Cardiac muscle cell (in vitro differentiated cells and primary cell): Measurements from ENCODE around the gene DLG2. TPM values are rescaled to one million over a fixed set of nuclear protein-coding genes. Genes with fewer than 3 reads are reported as not detected.

Experiments used
- DNase-seq, 2 donors: peaks; one replicate each; pipeline versions ENCODE4 v3.0.0 to v3.0.0-alpha.2; 2010 to 2017; ENCODE audit warnings: low read depth in 1 of 2, low spot score in 1 of 2
- H3K27ac ChIP-seq: fragments of 200-600 bp; sonication (generic); 2 replicates; pipeline ENCODE4 v1.5.1; 2016
- H3K27me3 ChIP-seq: fragments of 200-600 bp; sonication (generic); 2 replicates; pipeline ENCODE4 v1.6.0; 2016; ENCODE audit warnings: control low read depth
- H3K36me3 ChIP-seq: fragments of 200-600 bp; sonication (generic); 2 replicates; pipeline ENCODE4 v1.5.1; 2016; ENCODE audit warnings: control low read depth
- H3K4me1 ChIP-seq: fragments of 200-600 bp; sonication (generic); 2 replicates; pipeline ENCODE4 v1.8.1; 2017; ENCODE audit warnings: low read depth, mild to moderate bottlenecking, mixed run types
- H3K4me3 ChIP-seq: fragments of 200-600 bp; sonication (generic); 2 replicates; pipeline ENCODE4 v1.5.1; 2016; ENCODE audit warnings: mild to moderate bottlenecking
- H3K9me3 ChIP-seq: fragments of 200-600 bp; sonication (generic); 2 replicates; pipeline ENCODE4 v1.5.1; 2017; ENCODE audit warnings: low read depth, mild to moderate bottlenecking, control low read depth
- polyA plus RNA-seq: library from polyadenylated mRNA; unstranded; fragments of >200 nt; fragmentation: Nextera tagmentation; extraction: Ambion mirVana; gene quantifications from 2 replicates; pipeline ENCODE4 v1.2.1, GENCODE V29; 2016
- total RNA-seq: library from RNA; depleted of rRNA; stranded (reverse); fragments of >200 nt; gene quantifications from 2 replicates; pipeline ENCODE4 v1.2.3, GENCODE V29; 2016
- TF ChIP-seq, protein P1 (sequence below): IDR thresholded peaks from 2 replicates; pipeline ENCODE4 v1.5.1; 2012; ENCODE audit warnings: low read depth, mild to moderate bottlenecking, low read length

Gene DLG2
- total and polyA plus RNA-seq, 2 experiments from 2014 or later: 3.5 to 15.9 TPM

DNA sequence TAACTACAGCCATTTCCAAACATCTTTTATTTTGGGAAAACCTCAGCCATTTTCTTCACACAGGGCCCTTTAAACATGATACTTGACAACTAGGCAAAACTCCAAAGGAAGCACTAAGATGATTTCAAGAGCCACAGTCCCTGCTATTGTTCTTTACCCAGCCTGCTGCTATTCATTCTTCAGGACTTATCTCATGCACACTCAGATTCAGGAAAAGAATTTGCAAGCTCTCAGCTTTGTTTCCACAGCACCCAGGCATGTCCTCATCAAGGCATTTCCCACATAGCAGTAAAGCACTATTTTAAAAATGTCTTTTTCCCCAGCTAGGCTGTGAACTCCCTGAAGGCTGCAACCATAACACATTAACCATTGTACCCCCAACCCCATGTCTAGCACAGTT lies 1731.6 kb downstream of the DLG2 start:
- no peak overlapping the region for H3K4me3 ChIP-seq
- TF ChIP-seq, protein P1, sequence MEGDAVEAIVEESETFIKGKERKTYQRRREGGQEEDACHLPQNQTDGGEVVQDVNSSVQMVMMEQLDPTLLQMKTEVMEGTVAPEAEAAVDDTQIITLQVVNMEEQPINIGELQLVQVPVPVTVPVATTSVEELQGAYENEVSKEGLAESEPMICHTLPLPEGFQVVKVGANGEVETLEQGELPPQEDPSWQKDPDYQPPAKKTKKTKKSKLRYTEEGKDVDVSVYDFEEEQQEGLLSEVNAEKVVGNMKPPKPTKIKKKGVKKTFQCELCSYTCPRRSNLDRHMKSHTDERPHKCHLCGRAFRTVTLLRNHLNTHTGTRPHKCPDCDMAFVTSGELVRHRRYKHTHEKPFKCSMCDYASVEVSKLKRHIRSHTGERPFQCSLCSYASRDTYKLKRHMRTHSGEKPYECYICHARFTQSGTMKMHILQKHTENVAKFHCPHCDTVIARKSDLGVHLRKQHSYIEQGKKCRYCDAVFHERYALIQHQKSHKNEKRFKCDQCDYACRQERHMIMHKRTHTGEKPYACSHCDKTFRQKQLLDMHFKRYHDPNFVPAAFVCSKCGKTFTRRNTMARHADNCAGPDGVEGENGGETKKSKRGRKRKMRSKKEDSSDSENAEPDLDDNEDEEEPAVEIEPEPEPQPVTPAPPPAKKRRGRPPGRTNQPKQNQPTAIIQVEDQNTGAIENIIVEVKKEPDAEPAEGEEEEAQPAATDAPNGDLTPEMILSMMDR: no peak
- no peak overlapping the region for H3K27ac ChIP-seq
- no peaks in the 10 kb centered on the region for H3K9me3 ChIP-seq
- peak; percentile 0 to 65 for DNase-seq
- H3K36me3 ChIP-seq: no peaks in the 10 kb centered on the region
- no peaks in the 10 kb centered on the region for H3K27me3 ChIP-seq
- no peaks in the 10 kb centered on the region for H3K4me1 ChIP-seq

DNA sequence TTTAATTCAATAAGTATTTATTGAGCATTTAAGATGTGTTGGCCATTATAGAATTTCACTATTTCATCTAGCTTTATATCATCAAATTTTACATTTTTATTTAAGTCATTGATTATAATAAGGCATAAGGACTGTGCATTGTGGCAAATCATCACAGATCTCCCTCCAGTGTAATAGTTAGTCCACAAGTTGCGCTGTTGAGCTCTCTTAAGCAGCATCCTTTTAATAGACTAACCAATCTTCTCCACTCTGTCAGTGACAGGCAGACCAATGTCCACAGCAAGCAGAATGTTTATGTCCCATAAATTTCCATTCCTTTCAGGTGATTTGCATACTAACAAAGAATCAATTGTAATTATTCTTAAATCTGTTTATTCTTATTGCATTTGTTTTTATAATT lies 1745.7 kb downstream of the DLG2 start:
- no peak for DNase-seq
- TF ChIP-seq, protein P1: no peak
- Histone ChIP-seq H3K4me3 (no peak overlapping the region), H3K9me3 (no peaks in the 10 kb centered on the region), H3K4me1 (no peaks in the 10 kb centered on the region), H3K36me3 (no peaks in the 10 kb centered on the region), H3K27me3 (no peaks in the 10 kb centered on the region), H3K27ac (no peak overlapping the region)

DNA sequence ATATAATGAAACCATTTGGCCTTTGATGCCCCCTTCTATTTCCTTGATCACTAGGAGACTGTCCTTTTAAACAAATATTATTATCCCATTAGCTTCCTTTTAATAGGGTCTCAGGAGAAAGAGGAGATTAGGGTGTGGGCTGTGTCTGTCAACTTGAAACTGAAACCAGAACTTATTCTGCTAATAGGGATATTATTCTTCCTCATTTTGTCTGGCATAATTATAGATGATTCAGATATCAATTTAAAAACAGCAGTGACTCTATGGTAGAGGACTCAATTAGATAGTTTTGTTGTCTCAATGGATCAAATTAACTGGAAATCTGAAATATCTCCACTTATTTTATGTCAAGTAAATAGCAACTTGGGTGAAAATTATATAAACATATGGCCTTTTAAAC lies 1756.1 kb downstream of the DLG2 start:
- Histone ChIP-seq H3K4me3 (no peak overlapping the region), H3K36me3 (no peaks in the 10 kb centered on the region), H3K27me3 (no peaks in the 10 kb centered on the region), H3K27ac (no peak overlapping the region), H3K9me3 (no peaks in the 10 kb centered on the region), H3K4me1 (peaks cover 5% of the 10 kb centered on the region)
- TF ChIP-seq, protein P1: no peak
- no peak for DNase-seq

DNA sequence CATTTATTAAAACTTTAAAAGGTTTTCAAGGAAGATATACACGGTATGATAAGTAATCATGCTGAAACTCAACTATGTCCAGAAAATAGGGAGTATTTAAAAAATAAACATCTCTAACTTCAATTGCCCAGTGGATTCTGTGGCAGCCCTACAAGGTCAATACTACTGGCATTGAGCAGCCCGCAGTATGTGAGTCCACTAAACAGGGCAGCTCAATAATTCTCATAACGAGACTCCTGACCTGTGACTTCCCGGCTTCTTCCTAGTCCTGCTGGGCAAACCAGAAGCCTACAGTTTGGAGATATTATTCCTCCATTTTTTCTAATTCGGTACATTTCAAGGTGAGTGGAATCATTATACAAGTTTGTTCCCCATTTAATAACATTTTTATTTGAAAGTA lies 1760.5 kb downstream of the DLG2 start:
- Histone ChIP-seq H3K27me3 (no peaks in the 10 kb centered on the region), H3K36me3 (no peaks in the 10 kb centered on the region), H3K27ac (no peak overlapping the region), H3K9me3 (no peaks in the 10 kb centered on the region), H3K4me3 (no peak overlapping the region), H3K4me1 (peaks cover 5% of the 10 kb centered on the region)
- DNase-seq: no peak
- TF ChIP-seq, protein P1: no peak

DNA sequence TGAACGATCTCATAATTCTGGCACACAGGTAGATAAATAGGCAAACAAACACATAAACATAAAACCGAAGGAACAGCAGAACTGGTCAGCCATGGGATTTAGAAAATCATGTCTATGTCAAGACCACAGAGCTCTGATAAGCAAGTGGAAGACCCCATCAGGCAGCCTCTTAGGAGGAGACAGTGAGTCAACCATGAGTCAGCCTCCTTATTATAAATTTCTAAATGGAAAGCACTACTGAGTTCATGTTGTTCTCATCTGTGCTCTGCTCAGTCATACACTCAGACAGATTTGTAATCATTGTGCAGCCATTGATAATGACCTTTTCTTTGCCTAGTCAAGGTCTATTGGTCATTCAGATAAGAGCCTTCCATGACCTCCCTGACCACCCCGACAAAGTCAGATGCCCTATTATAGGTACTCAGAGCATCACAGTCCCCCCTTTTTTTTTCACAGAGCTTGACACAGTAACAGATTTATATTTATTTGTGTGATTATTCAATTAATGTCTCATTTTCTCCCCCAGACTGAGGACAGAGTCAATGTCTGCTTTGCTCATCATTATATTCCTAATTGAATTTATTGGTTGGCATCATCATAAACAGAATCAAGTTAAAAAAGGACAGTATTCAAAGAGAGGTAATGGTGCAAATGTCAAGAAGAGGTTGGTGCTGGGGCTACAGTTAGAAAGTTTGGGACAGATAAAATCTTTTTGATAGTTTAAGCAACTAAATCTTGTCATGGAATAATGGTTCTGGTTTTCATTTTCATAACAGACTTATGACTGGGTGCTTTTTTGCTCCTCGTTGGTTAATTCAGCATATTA lies 1761.3 kb downstream of the DLG2 start:
- no peak overlapping the region for H3K27ac ChIP-seq
- no peaks in the 10 kb centered on the region for H3K9me3 ChIP-seq
- TF ChIP-seq, protein P1: no peak
- H3K4me1 ChIP-seq: peaks cover 5% of the 10 kb centered on the region
- H3K4me3 ChIP-seq: no peak overlapping the region
- DNase-seq: peak in 1 of 2 donors; percentile 16
- H3K36me3 ChIP-seq: no peaks in the 10 kb centered on the region
- H3K27me3 ChIP-seq: no peaks in the 10 kb centered on the region
